H9 (cell line): ENCODE data around the gene EFCC1. TPM values are rescaled to one million over a fixed set of nuclear protein-coding genes. Genes with fewer than 3 reads are reported as not detected.

Experiments
- DNase-seq: peaks from one replicate; pipeline ENCODE4 v3.0.0-alpha.2; 2017
- H2AFZ ChIP-seq: one replicate; pipeline ENCODE4 v1.6.1; 2013; ENCODE audit warnings: mild to moderate bottlenecking, low read length, control low read depth, moderate library complexity
- H2AK5ac ChIP-seq: 2 replicates; pipeline ENCODE4 v1.6.1; 2013; ENCODE audit warnings: low read length, control low read depth, mixed read lengths; ENCODE audit not compliant: insufficient read length
- H2BK120ac ChIP-seq: one replicate; pipeline ENCODE4 v1.6.1; 2013; ENCODE audit warnings: low read depth, mild to moderate bottlenecking, low read length, control low read depth, inconsistent platforms; ENCODE audit not compliant: poor library complexity, severe bottlenecking
- H2BK12ac ChIP-seq: 2 replicates; pipeline ENCODE4 v1.6.1; 2013; ENCODE audit warnings: low read length, control low read depth, mixed read lengths, low read depth; ENCODE audit not compliant: insufficient read length
- H2BK15ac ChIP-seq: 2 replicates; pipeline ENCODE4 v1.6.1; 2013; ENCODE audit warnings: low read depth, low read length, control low read depth
- H2BK20ac ChIP-seq: one replicate; pipeline ENCODE4 v1.6.1; 2013; ENCODE audit warnings: low read depth, mild to moderate bottlenecking, low read length, control low read depth, inconsistent platforms; ENCODE audit not compliant: poor library complexity, severe bottlenecking
- H2BK5ac ChIP-seq: 2 replicates; pipeline ENCODE4 v1.6.1; 2013; ENCODE audit warnings: low read length, control low read depth, mixed read lengths; ENCODE audit not compliant: insufficient read length
- H3K14ac ChIP-seq: 2 replicates; pipeline ENCODE4 v1.6.1; 2013; ENCODE audit warnings: low read length, control low read depth; ENCODE audit not compliant: insufficient read depth
- H3K18ac ChIP-seq: 2 replicates; pipeline ENCODE4 v1.6.1; 2013; ENCODE audit warnings: low read depth, mild to moderate bottlenecking, mixed read lengths, low read length, control low read depth; ENCODE audit not compliant: insufficient read length
- H3K23ac ChIP-seq: 2 replicates; pipeline ENCODE4 v1.6.1; 2013; ENCODE audit warnings: low read length, control low read depth, mixed read lengths, low read depth; ENCODE audit not compliant: insufficient read length
- H3K23me2 ChIP-seq: 2 replicates; pipeline ENCODE4 v1.6.1; 2013; ENCODE audit warnings: low read depth, mild to moderate bottlenecking, mixed read lengths, low read length, control low read depth; ENCODE audit not compliant: insufficient read length, poor library complexity, severe bottlenecking
- H3K27ac ChIP-seq: 2 replicates; pipeline ENCODE4 v1.5.1; 2013; ENCODE audit warnings: low read length, control low read depth, mixed read lengths, low read depth; ENCODE audit not compliant: insufficient read length
- H3K27me3 ChIP-seq: 2 replicates; pipeline ENCODE4 v1.6.1; 2013; ENCODE audit warnings: low read length, control low read depth, inconsistent platforms; ENCODE audit not compliant: insufficient read depth
- H3K4ac ChIP-seq: 2 replicates; pipeline ENCODE4 v1.6.1; 2013; ENCODE audit warnings: low read depth, mild to moderate bottlenecking, control low read depth, inconsistent platforms, low read length, moderate library complexity
- H3K4me1 ChIP-seq: 2 replicates; pipeline ENCODE4 v1.6.1; 2013; ENCODE audit warnings: low read length, control low read depth, inconsistent platforms; ENCODE audit not compliant: insufficient read depth
- H3K4me2 ChIP-seq: 2 replicates; pipeline ENCODE4 v1.6.1; 2013; ENCODE audit warnings: low read length, control low read depth, mixed read lengths; ENCODE audit not compliant: insufficient read length, insufficient read depth
- H3K56ac ChIP-seq: 2 replicates; pipeline ENCODE4 v1.6.1; 2013; ENCODE audit warnings: low read depth, mild to moderate bottlenecking, mixed read lengths, low read length, control low read depth; ENCODE audit not compliant: insufficient read length
- H3K79me1 ChIP-seq: 2 replicates; pipeline ENCODE4 v1.6.1; 2013; ENCODE audit warnings: low read depth, mild to moderate bottlenecking, moderate library complexity, low read length, control low read depth, inconsistent platforms; ENCODE audit not compliant: insufficient read depth, poor library complexity, severe bottlenecking
- H3K79me2 ChIP-seq: 2 replicates; pipeline ENCODE4 v1.6.1; 2013; ENCODE audit warnings: low read length, control low read depth, inconsistent platforms; ENCODE audit not compliant: insufficient read depth
- H3K9ac ChIP-seq: 2 replicates; pipeline ENCODE4 v1.6.1; 2013; ENCODE audit warnings: low read length, control low read depth, mixed read lengths; ENCODE audit not compliant: insufficient read length; ENCODE audit errors: extremely low read depth
- H3K9me3 ChIP-seq: one replicate; pipeline ENCODE4 v1.6.1; 2013; ENCODE audit warnings: low read depth, low read length, inconsistent platforms; ENCODE audit not compliant: control insufficient read depth
- H3T11ph ChIP-seq: one replicate; pipeline ENCODE4 v1.6.1; 2013; ENCODE audit warnings: mild to moderate bottlenecking, low read length, control low read depth, inconsistent platforms
- H4K20me1 ChIP-seq: one replicate; pipeline ENCODE4 v1.6.1; 2013; ENCODE audit not compliant: control insufficient read depth, insufficient read length, insufficient read depth
- H4K5ac ChIP-seq: 2 replicates; pipeline ENCODE4 v1.6.1; 2013; ENCODE audit warnings: low read depth, mild to moderate bottlenecking, mixed read lengths, low read length, control low read depth; ENCODE audit not compliant: insufficient read length
- H4K8ac ChIP-seq: replicated peaks from 2 replicates; pipeline ENCODE4 v1.6.1; 2013; ENCODE audit warnings: low read length, control low read depth, mixed read lengths, low read depth; ENCODE audit not compliant: insufficient read length
- H4K91ac ChIP-seq: 2 replicates; pipeline ENCODE4 v1.6.1; 2013; ENCODE audit warnings: low read depth, mild to moderate bottlenecking, moderate library complexity, mixed read lengths, low read length, control low read depth; ENCODE audit not compliant: insufficient read length
- H3K27ac Mint-ChIP-seq, 3 experiments: 2 replicates in 2 of 3; 3 replicates in 1 of 3; pipeline ENCODE4 v1.8.0; 2020 to 2021; ENCODE audit warnings: mixed read lengths in 3 of 3, mild to moderate bottlenecking in 1 of 3, moderate library complexity in 1 of 3
- H3K27me3 Mint-ChIP-seq: 2 replicates; pipeline ENCODE4 v1.8.0; 2021; ENCODE audit warnings: low read depth, mild to moderate bottlenecking, moderate library complexity, mixed read lengths
- H3K36me3 Mint-ChIP-seq, 3 experiments: 2 replicates in 2 of 3; 3 replicates in 1 of 3; pipeline ENCODE4 v1.8.0; 2020 to 2021; ENCODE audit warnings: low read depth in 3 of 3, mixed read lengths in 3 of 3; ENCODE audit not compliant: insufficient read depth in 1 of 3
- H3K4me1 Mint-ChIP-seq, 2 experiments: 2 replicates each; pipeline ENCODE4 v1.8.0; 2020; ENCODE audit warnings: mixed read lengths in 2 of 2
- H3K4me3 Mint-ChIP-seq, 2 experiments: 2 replicates in 1 of 2; 3 replicates in 1 of 2; pipeline ENCODE4 v1.8.0; 2020 to 2021; ENCODE audit warnings: mild to moderate bottlenecking in 2 of 2, mixed read lengths in 2 of 2, moderate library complexity in 1 of 2
- H3K9me3 Mint-ChIP-seq, 2 experiments: 2 replicates in 1 of 2; 3 replicates in 1 of 2; pipeline ENCODE4 v1.8.0; 2020; ENCODE audit warnings: mild to moderate bottlenecking in 2 of 2, mixed read lengths in 2 of 2, moderate library complexity in 1 of 2
- WGBS: extraction: QIAGEN DNeasy Blood & Tissue Kit; methylation state at CpG from one replicate; pipeline ENCODE4 v1.1.7; 2013; ENCODE audit warnings: missing lambda C conversion rate, low lambda C conversion rate, mixed read lengths; ENCODE audit not compliant: insufficient read length; ENCODE audit errors: extremely low coverage; 5-methylcytosine and 5-hydroxymethylcytosine counted together
- total RNA-seq: library from RNA; stranded (reverse); gene quantifications from 2 replicates; pipeline ENCODE4 v1.2.1, GENCODE V29; 2021
- TF ChIP-seq, protein P1 (sequence below): fragments of 200-600 bp; sonication (generic); conservative IDR thresholded peaks from 3 replicates; pipeline ENCODE4 v1.8.0; 2021; ENCODE audit warnings: antibody characterized with exemption, mild to moderate bottlenecking

EFCC1 gene
- total RNA-seq, 1 experiment from 2014 or later = 0.09 TPM

- H3K36me3 Mint-ChIP-seq = no peaks in the 10 kb centered on the region
- Histone ChIP-seq H3K27me3 (no peaks in the 10 kb centered on the region; the same call in 1 of the 2 replicates), H3K79me1 (no peaks in the 10 kb centered on the region), H2BK5ac (no peak overlapping the region), H3K14ac (no peak overlapping the region; the same call in 1 of the 2 replicates), H3K4me1 (no peaks in the 10 kb centered on the region), H3K18ac (no peak overlapping the region), H3K23ac (no peak overlapping the region), H3K9me3 (no peaks in the 10 kb centered on the region), H3K4me2 (no peak overlapping the region), H3K79me2 (no peaks in the 10 kb centered on the region), H2BK120ac (no peak overlapping the region), H2AK5ac (no peak overlapping the region), H4K20me1 (no peaks in the 10 kb centered on the region), H3K27ac (no peak overlapping the region), H4K5ac (no peak overlapping the region), H3K4ac (no peak overlapping the region), H4K91ac (no peak overlapping the region), H3T11ph (no peak overlapping the region), H4K8ac (no peak overlapping the region), H2BK12ac (no peak overlapping the region), H3K56ac (no peak overlapping the region), H2BK20ac (no peak overlapping the region), H3K23me2 (no peaks in the 10 kb centered on the region), H2BK15ac (no peak overlapping the region), H2AFZ (no peak overlapping the region), H3K9ac (no peak overlapping the region)
- H3K9me3 Mint-ChIP-seq = no peaks in the 10 kb centered on the region
- no CpG with 5 or more reads among the region's 9 CpGs for WGBS
- peaks cover 39% of the 10 kb centered on the region for H3K27me3 Mint-ChIP-seq
- H3K4me1 Mint-ChIP-seq = peaks cover 0 to 3% of the 10 kb centered on the region in 2 experiments; a peak in 1 of 4 replicates
- H3K4me3 Mint-ChIP-seq = no peak overlapping the region
- TF ChIP-seq, protein P1, sequence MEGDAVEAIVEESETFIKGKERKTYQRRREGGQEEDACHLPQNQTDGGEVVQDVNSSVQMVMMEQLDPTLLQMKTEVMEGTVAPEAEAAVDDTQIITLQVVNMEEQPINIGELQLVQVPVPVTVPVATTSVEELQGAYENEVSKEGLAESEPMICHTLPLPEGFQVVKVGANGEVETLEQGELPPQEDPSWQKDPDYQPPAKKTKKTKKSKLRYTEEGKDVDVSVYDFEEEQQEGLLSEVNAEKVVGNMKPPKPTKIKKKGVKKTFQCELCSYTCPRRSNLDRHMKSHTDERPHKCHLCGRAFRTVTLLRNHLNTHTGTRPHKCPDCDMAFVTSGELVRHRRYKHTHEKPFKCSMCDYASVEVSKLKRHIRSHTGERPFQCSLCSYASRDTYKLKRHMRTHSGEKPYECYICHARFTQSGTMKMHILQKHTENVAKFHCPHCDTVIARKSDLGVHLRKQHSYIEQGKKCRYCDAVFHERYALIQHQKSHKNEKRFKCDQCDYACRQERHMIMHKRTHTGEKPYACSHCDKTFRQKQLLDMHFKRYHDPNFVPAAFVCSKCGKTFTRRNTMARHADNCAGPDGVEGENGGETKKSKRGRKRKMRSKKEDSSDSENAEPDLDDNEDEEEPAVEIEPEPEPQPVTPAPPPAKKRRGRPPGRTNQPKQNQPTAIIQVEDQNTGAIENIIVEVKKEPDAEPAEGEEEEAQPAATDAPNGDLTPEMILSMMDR = no peak
- no peak overlapping the region for H3K27ac Mint-ChIP-seq
- DNase-seq = no peak
Measured at GRCh38 chr3:129010310-129010956, 9.3 kb downstream of the EFCC1 start.
